Measurements from ENCODE around the gene SH3RF2.

GRCh38 chr5:145948921-145949320, 12.5 kb downstream of the SH3RF2 start:
- TF ChIP-seq CTCF (IDR thresholded peaks at IDR 0.05) (no peak), POLR2A (IDR thresholded peaks at IDR 0.05) (no peak)

Measured in ovary (tissue), 3 donors.